Measurements from ENCODE around the gene HIPK2.
A peak's percentile ranks its signal among the peaks of the same experiment; 100 is the strongest.

- TF ChIP-seq CTCF (IDR thresholded peaks at IDR 0.05) (no peak), POLR2A (IDR thresholded peaks at IDR 0.05) (no peak), EP300 (IDR thresholded peaks at IDR 0.05) (no peak), POLR2AphosphoS5 (IDR thresholded peaks at IDR 0.05) (peak; percentile 25 to 42)
These were observed 58.9 kb downstream of the HIPK2 start for GRCh38 chr7:139718859-139719258.
